HG02943 (cell line): ENCODE data around the gene TTPAL.

ENCODE experiments used
- ATAC-seq: cut with Tn5 transposase; IDR thresholded peaks from one replicate; pipeline ENCODE4 v1.9.1; 2021; ENCODE audit warnings: mild to moderate bottlenecking, low read depth, moderate library complexity; ENCODE audit not compliant: unreplicated experiment

Gene TTPAL

DNA sequence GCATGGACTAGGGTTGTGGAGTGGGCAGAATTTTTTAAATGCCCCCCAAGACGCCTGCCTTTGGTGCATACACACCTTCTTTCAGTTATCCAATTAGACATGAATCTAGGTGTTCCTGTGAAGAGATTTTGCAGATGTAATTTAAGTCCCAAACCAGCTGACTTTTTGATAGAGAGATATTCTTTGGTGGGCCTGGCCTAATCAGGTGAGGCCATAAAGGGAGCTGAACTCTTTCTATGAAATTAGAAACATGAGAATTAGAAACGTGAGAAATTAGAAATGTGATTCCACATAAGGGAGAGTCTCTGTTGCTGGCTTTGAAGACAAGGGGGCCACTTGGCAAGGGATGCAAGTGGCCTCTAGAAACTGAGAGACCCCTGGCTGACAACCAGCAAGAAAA is 36.4 kb upstream of the TTPAL start:
- no peak for ATAC-seq

DNA sequence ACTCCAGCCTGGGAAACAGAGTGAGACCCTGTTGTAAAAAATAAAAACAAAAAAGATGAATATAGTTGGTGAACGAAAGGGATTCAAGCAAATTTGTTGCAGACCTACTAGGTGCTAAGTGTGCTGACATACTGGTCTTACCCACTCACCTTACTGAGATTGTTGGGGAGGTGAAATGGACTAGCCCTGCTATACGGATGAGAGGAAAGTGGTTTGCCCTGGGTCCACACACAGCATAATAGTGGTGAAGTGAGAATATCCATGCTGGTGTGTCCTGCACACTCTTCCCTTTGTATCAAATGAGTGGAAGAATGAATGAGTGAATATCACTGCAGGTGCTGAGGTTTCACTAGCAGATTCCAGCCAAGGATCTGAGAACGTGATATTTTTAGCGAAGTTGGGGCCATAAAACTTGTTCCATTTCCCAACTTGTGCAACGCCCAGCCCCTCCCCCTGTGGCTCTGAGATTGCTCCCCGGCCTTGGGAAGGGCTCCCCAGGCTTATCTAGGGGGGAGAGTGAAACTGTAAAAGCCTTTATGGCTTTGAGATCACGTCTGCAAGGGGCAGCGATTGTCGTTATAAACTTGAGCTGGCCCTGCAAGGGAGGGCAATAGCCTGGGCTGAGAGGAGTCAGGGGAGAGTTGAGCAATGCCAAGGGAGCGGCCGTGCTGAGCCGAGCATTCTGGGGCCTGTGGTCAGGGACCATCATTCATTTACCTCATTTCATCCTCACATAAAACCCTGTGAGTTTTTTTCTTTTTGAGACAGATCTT is 33.2 kb upstream of the TTPAL start:
- ATAC-seq: no peak

DNA sequence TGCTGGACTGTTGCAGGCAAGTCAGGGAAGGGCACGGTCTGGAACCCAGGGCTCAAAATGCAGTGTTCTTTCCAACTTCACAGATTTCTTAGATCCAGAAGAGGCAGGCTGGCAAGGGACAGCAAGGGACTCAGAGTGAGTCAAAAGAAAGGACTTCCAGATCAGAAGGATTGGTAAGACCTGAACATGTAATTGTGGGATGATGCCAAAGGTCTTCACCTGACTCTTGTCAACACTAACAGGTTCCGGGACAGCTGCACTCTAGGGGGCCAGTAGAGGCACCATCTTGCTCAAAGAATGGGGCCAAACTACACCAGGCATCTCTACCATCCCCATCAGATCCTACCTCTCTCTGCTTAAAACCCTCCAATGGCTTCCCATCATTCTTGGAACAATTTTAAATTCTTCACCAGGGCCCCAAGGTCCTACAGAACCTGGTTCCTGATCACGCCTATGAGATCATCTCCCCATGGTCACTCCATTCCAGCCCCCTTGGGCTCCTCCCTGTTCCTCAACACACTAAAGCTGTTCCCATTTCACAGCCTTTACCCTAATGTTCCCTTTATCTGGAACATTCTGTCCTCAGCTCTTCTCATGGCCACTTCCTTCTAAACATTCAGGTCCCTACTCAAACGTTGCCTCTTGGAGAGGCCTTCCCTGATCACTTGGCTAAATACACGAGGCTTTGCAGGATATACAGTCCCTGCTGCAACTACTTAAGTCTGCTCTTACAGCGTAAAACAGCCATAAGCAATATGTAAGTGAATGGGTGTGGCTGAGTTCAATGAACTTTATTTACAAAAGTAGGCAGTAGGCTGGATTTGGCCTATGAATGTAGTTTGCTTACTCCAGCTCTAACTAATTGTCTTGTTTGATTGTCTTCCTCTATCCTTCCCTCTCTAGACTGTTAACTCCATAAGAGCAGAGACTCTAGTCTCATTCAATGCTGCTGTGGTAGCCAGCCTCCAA is 29.6 kb upstream of the TTPAL start:
- no peak for ATAC-seq

DNA sequence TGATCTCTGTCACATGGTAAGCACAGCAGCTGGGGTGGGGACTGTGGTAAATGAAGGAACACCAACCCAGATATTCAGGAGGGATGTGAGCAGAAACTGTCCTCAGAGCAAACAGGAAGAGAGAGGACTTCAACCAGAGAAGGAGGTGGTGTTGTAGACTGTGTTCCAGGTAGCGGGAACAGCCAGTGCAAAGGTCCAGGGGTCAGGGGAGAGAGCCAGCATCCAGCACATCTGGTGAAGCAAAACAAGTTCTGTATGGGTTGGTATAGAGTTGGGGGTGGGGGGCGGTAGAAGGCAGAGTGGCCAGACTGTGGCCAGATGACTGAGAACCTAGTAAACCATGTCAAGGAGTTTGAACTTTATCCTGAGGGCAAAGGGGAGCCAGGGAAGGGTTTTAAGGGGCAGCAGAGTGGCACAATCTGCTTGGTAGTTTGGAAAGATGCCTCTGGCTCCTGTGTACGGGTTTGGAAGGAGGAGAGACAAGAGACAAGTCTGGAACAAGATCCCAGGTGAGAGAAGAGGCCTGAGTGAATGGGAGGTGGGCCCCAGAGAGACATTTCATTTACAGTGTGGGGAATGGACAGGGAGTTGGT is 27.8 kb upstream of the TTPAL start:
- no peak for ATAC-seq

DNA sequence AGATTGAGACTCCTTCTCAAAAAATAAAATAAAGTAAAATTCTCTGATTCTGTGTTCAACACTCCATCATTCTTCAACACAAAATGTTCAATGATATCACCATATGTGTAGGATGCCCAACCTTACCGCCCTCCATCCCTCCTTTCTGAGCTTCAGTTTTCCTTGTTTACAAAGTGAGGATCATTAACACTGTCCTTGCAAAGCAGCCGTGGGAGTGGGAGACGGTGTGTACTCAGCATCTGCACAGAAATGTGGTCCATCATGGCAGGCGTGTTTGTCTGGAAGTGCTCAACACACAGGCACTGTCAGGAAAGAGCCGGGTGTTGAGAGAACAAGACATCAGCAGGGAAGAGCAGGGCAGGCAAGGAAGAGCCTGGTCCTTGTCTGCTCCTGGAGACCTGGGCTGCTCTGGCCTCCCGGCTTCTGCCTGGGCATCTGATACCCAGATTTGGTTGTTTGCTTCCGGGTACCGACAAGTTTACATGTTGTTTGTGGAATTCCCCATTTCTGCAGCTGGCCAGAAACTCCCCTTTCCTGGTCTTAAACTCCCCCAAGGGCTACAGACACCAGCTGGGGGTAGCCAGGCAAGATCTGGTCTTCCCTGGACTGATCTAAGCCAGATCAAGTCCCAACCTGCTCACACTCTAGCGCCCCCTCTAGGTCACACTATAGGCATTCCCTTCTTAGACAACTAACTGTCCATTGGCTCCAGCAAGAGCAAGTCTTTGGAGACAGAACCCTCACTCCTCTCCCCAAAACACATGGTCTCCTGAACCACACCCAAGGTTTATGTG is 26.7 kb upstream of the TTPAL start:
- ATAC-seq: no peak

GRCh38 chr20:44449864-44450263 is 25.8 kb upstream of the TTPAL start:
- no peak for ATAC-seq

- ATAC-seq: no peak
These were observed 25.3 kb upstream of the TTPAL start for GRCh38 chr20:44450281-44450889.

- ATAC-seq: no peak
These were observed 24.7 kb upstream of the TTPAL start for GRCh38 chr20:44450903-44451450.

DNA sequence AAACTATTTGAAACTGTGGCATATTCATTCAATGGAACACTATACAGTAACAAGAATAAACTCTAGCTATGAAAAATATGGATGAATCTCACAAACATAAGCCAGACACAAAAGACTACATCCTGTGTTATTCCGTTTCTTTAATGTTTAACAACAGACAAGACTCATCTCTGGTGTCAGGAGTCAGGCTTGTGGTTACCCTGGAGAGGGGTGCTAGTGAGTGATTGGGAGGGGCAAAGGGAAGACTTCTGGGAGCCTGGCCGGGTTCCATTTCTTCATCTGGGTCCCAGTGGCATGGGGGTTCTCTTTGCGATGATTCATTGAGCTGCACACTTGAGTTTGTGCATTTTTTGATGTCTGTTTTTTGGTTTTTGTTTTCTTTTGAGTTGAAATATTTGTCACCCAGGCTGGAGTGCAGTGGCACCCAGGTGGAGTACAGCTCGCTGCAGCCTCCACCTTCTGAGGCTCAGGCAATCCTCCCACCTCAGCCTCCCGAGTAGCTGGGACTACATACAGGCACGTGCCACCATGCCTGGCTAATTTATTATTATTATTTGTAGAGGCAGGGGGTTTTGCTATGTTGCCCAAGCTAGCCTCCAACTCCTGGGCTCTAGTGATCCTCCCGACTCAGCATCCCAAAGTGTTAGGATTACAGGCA is 21.2 kb upstream of the TTPAL start:
- ATAC-seq: no peak

DNA sequence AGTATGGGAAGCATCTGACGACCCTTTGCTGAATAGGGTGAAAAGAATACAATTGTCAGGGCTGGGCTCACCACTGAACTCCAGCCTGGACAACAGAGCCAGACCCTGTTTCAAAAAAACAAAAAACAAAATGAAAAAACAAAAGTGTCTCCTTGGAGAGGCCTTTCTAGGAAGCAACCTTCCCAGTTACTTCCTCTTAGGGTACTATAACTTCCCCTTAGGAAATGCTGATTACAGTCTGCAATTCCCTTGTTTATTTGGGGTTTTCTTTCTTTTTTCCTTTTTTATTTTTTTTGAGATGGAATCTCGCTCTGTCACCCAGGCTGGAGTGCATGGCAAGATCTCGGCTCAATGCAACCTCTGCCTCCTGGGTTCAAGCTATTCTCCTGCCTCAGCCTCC is 20.5 kb upstream of the TTPAL start:
- no peak for ATAC-seq

- no peak for ATAC-seq
These were observed 19.1 kb upstream of the TTPAL start for GRCh38 chr20:44456611-44457010.

DNA sequence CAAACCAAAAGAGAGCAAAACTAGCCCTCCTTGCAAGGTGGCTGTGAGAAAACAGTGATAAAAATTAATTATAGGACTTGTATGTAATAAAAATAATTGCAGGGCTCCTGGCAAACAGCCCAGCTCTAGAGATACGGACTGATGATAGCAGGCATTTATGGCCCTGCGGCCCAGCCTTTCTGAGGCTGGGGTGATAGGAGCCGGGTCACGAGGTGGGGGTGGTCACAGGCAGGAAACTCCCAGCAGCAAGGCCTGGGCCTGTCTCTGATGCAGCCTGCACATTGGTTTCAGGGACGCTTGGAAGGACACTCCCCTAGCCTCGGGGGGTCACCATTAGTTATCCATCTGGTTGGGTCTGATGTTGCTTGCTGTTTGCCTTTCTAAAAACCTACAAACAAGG is 18.7 kb upstream of the TTPAL start:
- no peak for ATAC-seq

- ATAC-seq: no peak
These were observed 16.4 kb upstream of the TTPAL start for GRCh38 chr20:44459271-44459670.

DNA sequence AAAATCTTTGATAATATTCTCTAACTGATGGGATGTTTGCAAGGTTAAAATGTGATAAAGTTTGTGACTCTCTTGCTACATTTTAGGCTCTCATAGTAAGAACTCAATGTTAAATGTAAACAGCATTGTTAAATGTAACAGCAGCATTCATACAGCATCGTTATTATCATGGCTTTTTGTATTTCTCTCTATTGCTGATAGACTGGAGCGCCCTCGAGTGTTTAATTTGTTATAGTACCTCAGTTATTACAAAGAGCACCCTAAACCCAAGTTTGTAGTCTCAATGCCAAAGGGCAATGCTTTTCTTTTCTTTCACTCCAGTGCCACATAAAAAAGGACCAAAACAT is 14.9 kb upstream of the TTPAL start:
- ATAC-seq: no peak

DNA sequence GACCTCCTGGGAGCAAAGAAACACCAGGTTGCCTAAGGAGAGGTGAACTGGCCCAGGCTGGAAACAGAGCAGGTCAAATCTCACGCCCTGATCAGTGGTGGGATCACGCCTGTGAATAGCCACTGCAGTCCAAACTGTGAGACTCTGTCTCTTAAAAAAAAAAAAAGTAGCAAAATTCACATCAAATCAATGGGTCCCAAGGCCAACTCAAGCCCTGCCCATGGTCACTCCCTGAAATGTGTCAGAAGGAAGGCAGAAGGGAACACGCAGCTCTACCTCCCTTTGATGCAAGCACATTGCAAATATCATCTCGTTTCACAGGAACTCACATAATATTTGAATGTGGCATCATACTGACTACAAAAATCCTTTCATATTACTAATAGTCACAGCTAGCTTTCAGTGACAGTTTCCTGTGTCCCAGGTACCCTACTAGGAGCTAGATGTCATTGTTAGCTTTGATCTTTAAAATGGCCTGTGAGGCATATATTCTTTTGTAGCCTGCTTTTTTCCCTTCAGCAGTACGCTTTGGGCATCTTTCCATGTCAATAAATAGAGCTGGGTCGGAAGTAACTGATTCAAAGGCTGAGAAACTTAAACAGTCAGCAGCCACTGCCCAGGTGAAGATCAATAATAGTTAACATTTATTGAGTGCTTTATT is 14.4 kb upstream of the TTPAL start:
- ATAC-seq: no peak

- ATAC-seq: no peak
These were observed 13.9 kb upstream of the TTPAL start for GRCh38 chr20:44461803-44462174.

GRCh38 chr20:44463466-44463865 is 12.2 kb upstream of the TTPAL start:
- no peak for ATAC-seq

DNA sequence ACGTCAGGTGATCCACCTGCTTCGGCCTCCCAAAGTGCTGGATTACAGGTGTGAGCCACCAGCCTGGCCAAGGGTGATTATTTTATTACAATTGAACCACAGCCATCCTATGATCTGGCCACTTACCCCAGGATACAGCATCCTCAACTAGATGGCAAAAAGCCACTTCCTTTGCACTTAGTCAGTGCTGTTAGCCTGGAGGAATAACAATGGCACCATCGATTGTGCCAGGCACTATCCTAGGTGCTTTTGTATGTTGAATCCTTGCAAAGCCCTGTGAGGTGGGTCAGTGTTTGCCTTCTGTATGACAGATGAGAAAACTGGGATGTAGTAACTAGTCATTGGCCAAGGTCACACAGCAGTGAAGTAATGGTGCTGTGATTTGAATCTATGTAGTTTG is 11.2 kb upstream of the TTPAL start:
- no peak for ATAC-seq

DNA sequence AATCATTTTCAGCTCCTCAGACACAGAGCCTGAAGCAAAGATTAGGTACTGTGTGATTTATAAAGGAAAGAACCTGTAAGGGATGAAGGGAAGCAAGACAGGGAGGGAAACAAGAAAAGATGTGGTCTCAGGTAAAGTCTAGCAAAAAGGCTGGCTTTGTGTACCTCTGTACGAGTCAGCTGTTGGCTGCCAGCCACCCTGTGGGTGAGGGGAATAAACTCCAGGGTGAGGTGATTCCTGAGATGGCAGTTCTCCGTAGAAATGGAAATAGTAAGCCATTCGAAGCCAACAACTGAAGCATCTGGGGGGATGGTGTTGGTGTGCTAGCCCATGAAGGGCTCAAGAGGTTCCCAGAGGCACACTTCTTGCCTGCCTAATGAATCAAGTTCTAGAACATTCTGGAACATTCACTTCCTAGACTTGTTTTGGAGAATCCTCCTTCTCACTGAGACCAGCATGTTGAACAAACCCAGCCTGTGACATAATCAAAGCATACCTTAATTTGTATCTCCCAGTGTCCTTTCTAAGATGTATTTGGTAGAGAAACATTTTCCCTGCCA is 10.6 kb upstream of the TTPAL start:
- ATAC-seq: no peak
